Esophagus squamous epithelium (tissue), 4 donors: ENCODE measurements around the gene ASIP.

Experiments used
- CTCF ChIP-seq, 6 experiments: fragments of 450-650 bp in 4 of 6; fragments of 200-600 bp in 2 of 6; sonication (generic) in 2 of 6; IDR thresholded peaks; one replicate each; pipeline ENCODE4 v1.5.1; 2016 to 2019; ENCODE audit warnings: antibody characterized with exemption in 6 of 6, mild to moderate bottlenecking in 4 of 6, moderate library complexity in 4 of 6
- POLR2A ChIP-seq, 4 donors: fragments of 450-650 bp; IDR thresholded peaks; one replicate each; pipeline ENCODE4 v1.6.1; 2017; ENCODE audit warnings: antibody characterized with exemption in 4 of 4, mild to moderate bottlenecking in 4 of 4, moderate library complexity in 3 of 4

- TF ChIP-seq CTCF (IDR thresholded peaks at IDR 0.05), result no peak
- TF ChIP-seq POLR2A (IDR thresholded peaks at IDR 0.05), result no peak
Measured at GRCh38 chr20:34315236-34315635, 74.0 kb downstream of the ASIP start.
